ENCODE results near the gene FPGS.

The FPGS gene

GRCh38 chr9:127765418-127765817, 37.3 kb upstream of the FPGS start:
- DNase-seq (ENCODE audit: low read depth): no peak
- no peak for TF ChIP-seq CTCF (IDR thresholded peaks at IDR 0.05; ENCODE audit: control insufficient read depth, insufficient read depth, low read depth, low read length, missing control alignments)
- H3K4me3 ChIP-seq (ENCODE audit: control insufficient read depth, low read depth, low read length): no peak overlapping the region

- no peak for TF ChIP-seq CTCF (IDR thresholded peaks at IDR 0.05; ENCODE audit: control insufficient read depth, insufficient read depth, low read depth, low read length, missing control alignments)
- no peak for DNase-seq (ENCODE audit: low read depth)
- H3K4me3 ChIP-seq (ENCODE audit: control insufficient read depth, low read depth, low read length): no peak overlapping the region
These were observed 35.3 kb upstream of the FPGS start for GRCh38 chr9:127767410-127767809.

DNA sequence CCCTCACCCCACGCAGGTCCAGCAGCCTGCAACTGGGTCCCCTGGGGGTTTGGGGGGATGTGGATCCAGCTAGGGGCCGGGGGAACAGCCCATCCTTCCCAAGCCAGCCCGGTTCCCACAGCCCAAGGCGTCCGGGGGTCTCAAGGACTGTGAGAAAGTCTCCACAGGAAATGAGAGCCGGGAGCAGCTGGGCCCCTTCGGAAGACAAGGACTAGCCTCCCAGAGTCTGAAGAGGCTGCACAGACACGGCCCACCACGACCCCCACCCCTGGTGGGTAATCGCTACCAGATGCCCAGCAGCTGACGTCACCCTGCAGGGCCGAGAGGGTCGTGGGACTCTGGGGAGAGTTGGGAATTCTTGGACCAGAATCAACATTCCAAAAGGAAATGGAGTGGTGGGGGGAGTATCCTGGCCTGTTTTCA, 34.8 kb upstream of the FPGS start:
- TF ChIP-seq CTCF (IDR thresholded peaks at IDR 0.05; ENCODE audit: control insufficient read depth, insufficient read depth, low read depth, low read length, missing control alignments): no peak
- H3K4me3 ChIP-seq (ENCODE audit: control insufficient read depth, low read depth, low read length): no peak overlapping the region
- DNase-seq (ENCODE audit: low read depth): no peak

GRCh38 chr9:127768698-127769097, 34.0 kb upstream of the FPGS start:
- no peak overlapping the region for H3K4me3 ChIP-seq (ENCODE audit: control insufficient read depth, low read depth, low read length)
- DNase-seq (ENCODE audit: low read depth): no peak
- TF ChIP-seq CTCF (IDR thresholded peaks at IDR 0.05; ENCODE audit: control insufficient read depth, insufficient read depth, low read depth, low read length, missing control alignments): no peak

GRCh38 chr9:127769101-127769500, 33.6 kb upstream of the FPGS start:
- no peak for TF ChIP-seq CTCF (IDR thresholded peaks at IDR 0.05; ENCODE audit: control insufficient read depth, insufficient read depth, low read depth, low read length, missing control alignments)
- H3K4me3 ChIP-seq (ENCODE audit: control insufficient read depth, low read depth, low read length): no peak overlapping the region
- DNase-seq (ENCODE audit: low read depth): no peak

- no peak for TF ChIP-seq CTCF (IDR thresholded peaks at IDR 0.05; ENCODE audit: control insufficient read depth, insufficient read depth, low read depth, low read length, missing control alignments)
- no peak overlapping the region for H3K4me3 ChIP-seq (ENCODE audit: control insufficient read depth, low read depth, low read length)
- DNase-seq (ENCODE audit: low read depth): no peak
These were observed 32.6 kb upstream of the FPGS start for GRCh38 chr9:127769929-127770582.

DNA sequence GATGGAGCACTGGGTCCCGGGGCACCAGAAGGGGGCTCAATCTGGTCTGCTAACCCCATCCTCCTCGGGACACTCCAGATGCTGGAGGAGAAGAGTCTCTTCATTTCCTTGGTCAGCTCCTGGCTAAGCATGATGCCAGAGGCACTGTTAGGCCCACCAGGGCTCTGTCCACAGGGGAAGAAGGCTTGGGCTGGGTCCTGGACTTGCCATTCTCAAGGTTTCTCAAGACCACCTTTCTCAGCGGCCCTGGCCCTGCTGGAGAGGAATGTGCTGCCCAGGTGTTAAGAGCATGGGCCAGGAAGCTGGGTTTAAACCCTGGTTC, 32.1 kb upstream of the FPGS start:
- H3K4me3 ChIP-seq (ENCODE audit: control insufficient read depth, low read depth, low read length): no peak overlapping the region
- no peak for DNase-seq (ENCODE audit: low read depth)
- TF ChIP-seq CTCF (IDR thresholded peaks at IDR 0.05; ENCODE audit: control insufficient read depth, insufficient read depth, low read depth, low read length, missing control alignments): no peak
